Measurements from ENCODE around the gene CRTC1. TPM values are rescaled to one million over a fixed set of nuclear protein-coding genes. Genes with fewer than 3 reads are reported as not detected.

Gene CRTC1
- total and polyA plus RNA-seq, 9 of the 15 experiments (the other 6 are each of a cell fraction or from before 2014, with no cell fraction given) = 0.25 to 3.8 (median 1.2) TPM; not detected in 2

DNA sequence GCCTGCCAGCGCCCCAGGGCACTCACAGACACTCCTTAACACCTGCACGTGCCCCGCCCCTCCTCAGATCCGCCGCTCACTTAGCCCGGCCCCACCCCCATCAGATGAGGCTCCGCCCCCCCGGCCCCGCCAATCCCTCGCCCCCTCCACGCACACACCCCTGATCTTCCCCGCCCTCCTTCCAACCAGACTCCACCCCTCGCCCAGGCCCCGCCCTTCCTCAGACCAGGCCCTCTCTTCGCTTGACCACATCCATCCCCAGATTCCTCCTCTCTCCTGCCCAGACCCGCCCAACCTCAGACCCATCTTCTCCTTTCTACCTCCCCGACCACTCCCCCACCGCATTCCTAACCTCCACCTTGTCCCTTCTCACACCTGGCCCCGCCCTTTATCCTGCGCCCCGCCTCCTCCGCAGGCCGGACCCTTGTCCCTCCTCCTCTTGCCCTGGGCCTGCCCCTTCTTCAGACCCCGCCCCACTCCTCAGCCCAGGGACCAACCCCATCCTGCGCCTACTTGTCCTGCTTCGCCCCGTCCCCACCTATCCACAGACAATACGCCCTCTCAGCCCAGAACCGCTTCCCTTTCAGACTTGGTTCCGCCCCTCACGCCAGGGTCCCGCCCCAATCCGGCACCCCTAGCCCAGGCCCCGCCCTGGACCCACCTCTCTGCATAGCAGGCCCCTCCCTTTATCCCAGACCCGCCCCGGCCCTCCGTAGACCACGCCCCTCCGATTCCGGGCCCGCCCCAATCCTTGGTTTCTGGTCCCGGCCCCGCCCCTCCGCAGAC is 47.1 kb upstream of the CRTC1 start:
- peak overlapping the region; percentile 91 for H3K4me2 ChIP-seq (ENCODE audit: insufficient read depth, low read length)
- POLR2A ChIA-PET = no interaction called here
- no TSS peak for BruUV-seq (replicated peaks)
- TF ChIP-seq GATA2 (CRISPR knock-in tag; IDR thresholded peaks at IDR 0.05) = no peak
- TF ChIP-seq, protein P1, sequence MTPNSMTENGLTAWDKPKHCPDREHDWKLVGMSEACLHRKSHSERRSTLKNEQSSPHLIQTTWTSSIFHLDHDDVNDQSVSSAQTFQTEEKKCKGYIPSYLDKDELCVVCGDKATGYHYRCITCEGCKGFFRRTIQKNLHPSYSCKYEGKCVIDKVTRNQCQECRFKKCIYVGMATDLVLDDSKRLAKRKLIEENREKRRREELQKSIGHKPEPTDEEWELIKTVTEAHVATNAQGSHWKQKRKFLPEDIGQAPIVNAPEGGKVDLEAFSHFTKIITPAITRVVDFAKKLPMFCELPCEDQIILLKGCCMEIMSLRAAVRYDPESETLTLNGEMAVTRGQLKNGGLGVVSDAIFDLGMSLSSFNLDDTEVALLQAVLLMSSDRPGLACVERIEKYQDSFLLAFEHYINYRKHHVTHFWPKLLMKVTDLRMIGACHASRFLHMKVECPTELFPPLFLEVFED (CRISPR knock-in tag; conservative IDR thresholded peaks at IDR 0.05) = peak; percentile 96
- TF ChIP-seq FOXK2 (conservative IDR thresholded peaks at IDR 0.05 in 1 of 2, IDR thresholded peaks at IDR 0.05 in 1 of 2; ENCODE audit: low read depth in 2 of 2) = peak; percentile 64 to 71; a peak in 3 of 4 replicates
- no peak for TF ChIP-seq ZNF263 (CRISPR knock-in tag; IDR thresholded peaks at IDR 0.05; ENCODE audit: borderline replicate concordance)
- TF ChIP-seq MED1 (CRISPR knock-in tag; IDR thresholded peaks at IDR 0.05; ENCODE audit: borderline replicate concordance) = no peak
- no peak for TF ChIP-seq ESRRB (CRISPR knock-in tag; IDR thresholded peaks at IDR 0.05; ENCODE audit: borderline replicate concordance)
- no peak for TF ChIP-seq ZBTB49 (CRISPR knock-in tag; IDR thresholded peaks at IDR 0.05; ENCODE audit: borderline replicate concordance)
- no peak for TF ChIP-seq NR2C1 (IDR thresholded peaks at IDR 0.05)
- TF ChIP-seq NR2C1 (tag; IDR thresholded peaks at IDR 0.05) = no peak
- TF ChIP-seq MECOM (CRISPR knock-in tag; IDR thresholded peaks at IDR 0.05) = no peak
- peak; percentile 99 for TF ChIP-seq HDGF (IDR thresholded peaks at IDR 0.05)
- 0 out of 2 replicates have a peak, but pooled peaks have one; percentile 17 for TF ChIP-seq EGR1 (conservative IDR thresholded peaks at IDR 0.05)
- peak; percentile 33; the same call in 1 of the 2 replicates for TF ChIP-seq DPF2 (IDR thresholded peaks at IDR 0.05)
- TF ChIP-seq CREBBP (IDR thresholded peaks at IDR 0.05; ENCODE audit: low read depth, low read length) = no peak
- no peak for TF ChIP-seq CAMTA2 (CRISPR knock-in tag; conservative IDR thresholded peaks at IDR 0.05)
- no peak for TF ChIP-seq BDP1 (IDR thresholded peaks at IDR 0.05; ENCODE audit: insufficient read depth, insufficient read length)
- no peak for TF ChIP-seq MAFG (tag; conservative IDR thresholded peaks at IDR 0.05)
- TF ChIP-seq NUFIP1 (IDR thresholded peaks at IDR 0.05; ENCODE audit: partially characterized antibody) = no peak
- TF ChIP-seq GTF2A2 (tag; IDR thresholded peaks at IDR 0.05) = no peak
- TF ChIP-seq HDAC6 (IDR thresholded peaks at IDR 0.05; ENCODE audit: low read depth, low read length) = no peak
- TF ChIP-seq ZC3H8 (IDR thresholded peaks at IDR 0.05) = no peak

More for the DNA sequence above, 47.1 kb upstream of the CRTC1 start:
- Histone ChIP-seq H3K9me3 (replicated peaks; ENCODE audit: control insufficient read depth, insufficient read depth, low read depth, low read length) (no peaks in the 10 kb centered on the region), H3K27me3 (ENCODE audit: control insufficient read depth in 2 of 2, insufficient read depth in 2 of 2, low read length in 2 of 2) (peaks cover 10 to 16% of the 10 kb centered on the region in 2 experiments; a peak in 4 of 5 replicates), H2AFZ (ENCODE audit: low read depth, low read length) (peak overlapping the region; percentile 98), H3K79me2 (ENCODE audit: control insufficient read depth, insufficient read depth, low read length) (peaks cover 21% of the 10 kb centered on the region), H3K4me1 (replicated peaks in 1 of 2; ENCODE audit: control insufficient read depth in 2 of 2, insufficient read depth in 2 of 2, low read length in 2 of 2) (peaks cover 4 to 25% of the 10 kb centered on the region in 2 experiments; a peak in 4 of 5 replicates), H4K20me1 (replicated peaks; ENCODE audit: control insufficient read depth, insufficient read depth, low read length) (0 out of 2 replicates have a peak, but pooled peaks cover 3% of the 10 kb centered on the region), H3K4me3 (peak overlapping the region; percentile 100), H3K9ac (ENCODE audit: insufficient read depth in 1 of 2, low read depth in 2 of 2, low read length in 2 of 2) (peak overlapping the region; percentile 41 to 87; a peak in 3 of 4 replicates), H3K27ac (ENCODE audit: extremely low read depth, low read depth, low read length) (peak overlapping the region; percentile 44), H3K9me1 (ENCODE audit: control insufficient read depth, insufficient read depth, low read length) (no peaks in the 10 kb centered on the region), H3K36me3 (ENCODE audit: control insufficient read depth, insufficient read depth, low read length) (no peaks in the 10 kb centered on the region)
- FAIRE-seq (peak; percentile 88), ATAC-seq (peak; percentile 95), DNase-seq (ENCODE audit: extremely low read depth in 1 of 4, low spot score in 3 of 4) (peak; percentile 94 to 99 (median 98))
- intact Hi-C loops (cut with micrococcal nuclease) = loop anchor here (5.0 kb wide), 2 partner anchors 44 to 196 kb away; partner anchors contain the start of gene UPF1
- CTCF ChIA-PET (ENCODE audit: low intra/inter-chr PET ratio) = no interaction called here
- 0% methylated on average over 19 of the region's 44 CpGs for WGBS (ENCODE audit: insufficient coverage, low coverage, missing lambda C conversion rate)
- in situ Hi-C loops (cut with MboI) = no loop called here

Data from K562 (cell line).